Measurements from ENCODE around the gene KRTAP9-7. TPM values are rescaled to one million over a fixed set of nuclear protein-coding genes. Genes with fewer than 3 reads are reported as not detected.

Gene KRTAP9-7
- total RNA-seq, 1 donor, result not detected

- no peak overlapping the region for H3K4me3 ChIP-seq (ENCODE audit: low read length)
- H3K4me1 ChIP-seq (ENCODE audit: insufficient read depth, low read length), result peaks cover 14% of the 10 kb centered on the region
- no peaks in the 10 kb centered on the region for H3K27me3 ChIP-seq (ENCODE audit: insufficient read depth, low read length)
- H3K9me3 ChIP-seq (ENCODE audit: low read depth, low read length), result no peaks in the 10 kb centered on the region
Observed at GRCh38 chr17:41301204-41301790, 25.8 kb downstream of the KRTAP9-7 start.

GRCh38 chr17:41301916-41302901 lies 26.7 kb downstream of the KRTAP9-7 start, which contains the start of gene KRTAP29-1:
Gene KRTAP29-1, minus strand, starts transcription at chr17:41302851. Its CDS starts 0 bp downstream, at chr17:41302851.
- Histone ChIP-seq H3K4me1 (ENCODE audit: insufficient read depth, low read length) (peaks cover 14% of the 10 kb centered on the region), H3K27me3 (ENCODE audit: insufficient read depth, low read length) (no peaks in the 10 kb centered on the region), H3K4me3 (ENCODE audit: low read length) (no peak within 1 kb of the TSS), H3K9me3 (ENCODE audit: low read depth, low read length) (no peaks in the 10 kb centered on the region)

- Histone ChIP-seq H3K9me3 (ENCODE audit: low read depth, low read length) (no peaks in the 10 kb centered on the region), H3K27me3 (ENCODE audit: insufficient read depth, low read length) (no peaks in the 10 kb centered on the region), H3K4me1 (ENCODE audit: insufficient read depth, low read length) (peaks cover 21% of the 10 kb centered on the region), H3K4me3 (ENCODE audit: low read length) (no peak overlapping the region)
Observed at GRCh38 chr17:41302981-41303380, 27.5 kb downstream of the KRTAP9-7 start.

- Histone ChIP-seq H3K9me3 (ENCODE audit: low read depth, low read length) (no peaks in the 10 kb centered on the region), H3K4me3 (ENCODE audit: low read length) (no peak overlapping the region), H3K27me3 (ENCODE audit: insufficient read depth, low read length) (no peaks in the 10 kb centered on the region), H3K4me1 (ENCODE audit: insufficient read depth, low read length) (peaks cover 32% of the 10 kb centered on the region)
Observed at GRCh38 chr17:41304091-41304490, 28.6 kb downstream of the KRTAP9-7 start.

- Histone ChIP-seq H3K9me3 (ENCODE audit: low read depth, low read length) (no peaks in the 10 kb centered on the region), H3K4me3 (ENCODE audit: low read length) (peak overlapping the region; percentile 6), H3K27me3 (ENCODE audit: insufficient read depth, low read length) (no peaks in the 10 kb centered on the region), H3K4me1 (ENCODE audit: insufficient read depth, low read length) (peaks cover 37% of the 10 kb centered on the region)
Observed at GRCh38 chr17:41307647-41308046, 32.1 kb downstream of the KRTAP9-7 start.

- Histone ChIP-seq H3K27me3 (ENCODE audit: insufficient read depth, low read length) (no peaks in the 10 kb centered on the region), H3K4me3 (ENCODE audit: low read length) (peak overlapping the region; percentile 6), H3K9me3 (ENCODE audit: low read depth, low read length) (no peaks in the 10 kb centered on the region), H3K4me1 (ENCODE audit: insufficient read depth, low read length) (peaks cover 32% of the 10 kb centered on the region)
Observed at GRCh38 chr17:41308251-41308917, 32.9 kb downstream of the KRTAP9-7 start.

- peak within 1 kb of the TSS; percentile 6 for H3K4me3 ChIP-seq (ENCODE audit: low read length)
Observed at GRCh38 chr17:41308918-41309359, 33.4 kb downstream of the KRTAP9-7 start, which contains the start of gene KRTAP16-1. Gene KRTAP16-1, minus strand, starts transcription at chr17:41309309. Its CDS starts 56 bp downstream, at chr17:41309253.

GRCh38 chr17:41311111-41311510 lies 35.6 kb downstream of the KRTAP9-7 start:
- Histone ChIP-seq H3K9me3 (ENCODE audit: low read depth, low read length) (no peaks in the 10 kb centered on the region), H3K4me3 (ENCODE audit: low read length) (no peak overlapping the region), H3K4me1 (ENCODE audit: insufficient read depth, low read length) (peaks cover 28% of the 10 kb centered on the region), H3K27me3 (ENCODE audit: insufficient read depth, low read length) (no peaks in the 10 kb centered on the region)

More at GRCh38 chr17:41308918-41309359, 33.4 kb downstream of the KRTAP9-7 start, which contains the start of gene KRTAP16-1:
- Histone ChIP-seq H3K27me3 (ENCODE audit: insufficient read depth, low read length) (no peaks in the 10 kb centered on the region), H3K9me3 (ENCODE audit: low read depth, low read length) (no peaks in the 10 kb centered on the region), H3K4me1 (ENCODE audit: insufficient read depth, low read length) (peaks cover 28% of the 10 kb centered on the region)

GRCh38 chr17:41315204-41315794 lies 39.8 kb downstream of the KRTAP9-7 start, which contains the start of gene KRTAP17-1:
Gene KRTAP17-1, minus strand, starts transcription at chr17:41315710. Its CDS starts 60 bp downstream, at chr17:41315650.
- no peaks in the 10 kb centered on the region for H3K4me1 ChIP-seq (ENCODE audit: insufficient read depth, low read length)
- no peak within 1 kb of the TSS for H3K4me3 ChIP-seq (ENCODE audit: low read length)
- H3K27me3 ChIP-seq (ENCODE audit: insufficient read depth, low read length), result no peaks in the 10 kb centered on the region
- H3K9me3 ChIP-seq (ENCODE audit: low read depth, low read length), result no peaks in the 10 kb centered on the region

- Histone ChIP-seq H3K9me3 (ENCODE audit: low read depth, low read length) (no peaks in the 10 kb centered on the region), H3K4me3 (ENCODE audit: low read length) (no peak overlapping the region), H3K4me1 (ENCODE audit: insufficient read depth, low read length) (no peaks in the 10 kb centered on the region)
Observed at GRCh38 chr17:41315814-41316445, 40.4 kb downstream of the KRTAP9-7 start.

GRCh38 chr17:41318231-41318630 lies 42.7 kb downstream of the KRTAP9-7 start:
- no peaks in the 10 kb centered on the region for H3K9me3 ChIP-seq (ENCODE audit: low read depth, low read length)
- peaks cover 9% of the 10 kb centered on the region for H3K4me1 ChIP-seq (ENCODE audit: insufficient read depth, low read length)
- no peak overlapping the region for H3K4me3 ChIP-seq (ENCODE audit: low read length)
- H3K27me3 ChIP-seq (ENCODE audit: insufficient read depth, low read length), result no peaks in the 10 kb centered on the region

More at GRCh38 chr17:41315814-41316445, 40.4 kb downstream of the KRTAP9-7 start:
- no peaks in the 10 kb centered on the region for H3K27me3 ChIP-seq (ENCODE audit: insufficient read depth, low read length)

GRCh38 chr17:41322094-41322902 lies 46.8 kb downstream of the KRTAP9-7 start:
- H3K4me1 ChIP-seq (ENCODE audit: insufficient read depth, low read length), result peaks cover 14% of the 10 kb centered on the region
- no peak overlapping the region for H3K4me3 ChIP-seq (ENCODE audit: low read length)
- no peaks in the 10 kb centered on the region for H3K9me3 ChIP-seq (ENCODE audit: low read depth, low read length)
- H3K27me3 ChIP-seq (ENCODE audit: insufficient read depth, low read length), result no peaks in the 10 kb centered on the region

Measured in mononuclear cell (primary cell).